Activated CD4-positive, alpha-beta T cell treated with anti-CD3 and anti-CD28 coated beads, Interleukin-2, amount 50 U/mL, for 24 hours (primary cell): Measurements from ENCODE around the gene ARHGEF9.
"Not testable (repeated sequence)": the region's sequence is repeated elsewhere in the genome, so short reads cannot be mapped to it uniquely, and the experiment has no call there.

Source experiments
- DNase-seq, 2 donors: peaks; one replicate each; pipeline ENCODE4 v3.0.0-alpha.2; 2020; ENCODE audit warnings: low read depth in 1 of 2, low spot score in 1 of 2

Gene ARHGEF9

DNA sequence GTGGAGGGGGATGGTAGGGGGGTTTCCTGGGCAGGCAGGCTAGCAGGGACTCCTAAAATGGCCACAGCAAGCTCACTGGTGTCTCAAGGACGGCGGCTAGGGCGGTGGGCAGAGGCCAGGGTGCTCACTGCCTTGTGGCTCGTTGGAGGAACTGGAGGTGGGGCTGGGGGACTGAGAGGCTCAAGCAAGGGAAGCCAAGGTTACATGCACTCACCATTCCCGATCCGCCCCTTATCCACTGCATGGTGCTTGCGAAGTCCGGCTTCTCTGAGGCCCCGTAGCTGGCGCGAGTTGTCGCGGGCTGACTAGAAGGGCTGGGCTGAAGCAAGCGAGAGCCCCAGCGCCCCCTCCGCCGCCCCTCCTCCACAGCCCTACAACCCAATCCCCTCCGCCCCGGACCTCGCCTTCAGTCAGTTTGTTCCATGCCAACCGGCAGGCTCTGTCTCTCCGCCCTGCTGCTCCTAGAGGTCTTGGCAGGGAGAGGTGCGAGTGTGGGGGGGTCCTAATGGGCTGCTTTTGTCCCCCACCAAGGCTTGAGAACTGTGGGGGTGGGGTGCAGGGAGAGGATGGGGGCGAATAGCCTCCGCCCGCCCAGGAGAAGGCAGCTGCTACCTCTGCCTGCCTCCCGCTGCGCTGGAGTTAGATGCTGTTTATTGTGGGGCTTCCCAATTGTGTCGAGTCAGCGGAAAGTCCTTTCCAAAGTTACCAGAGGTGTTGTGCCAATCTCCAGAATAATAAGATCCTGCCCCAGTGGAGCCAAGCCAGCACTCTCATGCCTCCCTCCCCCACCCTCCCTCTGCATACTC lies at the start of gene ARHGEF9:
Gene ARHGEF9 (minus strand): TSS at position 313 of the 806 bp plus-strand sequence. CDS start 69 bp downstream, at position 244.
- no peak for DNase-seq

DNA sequence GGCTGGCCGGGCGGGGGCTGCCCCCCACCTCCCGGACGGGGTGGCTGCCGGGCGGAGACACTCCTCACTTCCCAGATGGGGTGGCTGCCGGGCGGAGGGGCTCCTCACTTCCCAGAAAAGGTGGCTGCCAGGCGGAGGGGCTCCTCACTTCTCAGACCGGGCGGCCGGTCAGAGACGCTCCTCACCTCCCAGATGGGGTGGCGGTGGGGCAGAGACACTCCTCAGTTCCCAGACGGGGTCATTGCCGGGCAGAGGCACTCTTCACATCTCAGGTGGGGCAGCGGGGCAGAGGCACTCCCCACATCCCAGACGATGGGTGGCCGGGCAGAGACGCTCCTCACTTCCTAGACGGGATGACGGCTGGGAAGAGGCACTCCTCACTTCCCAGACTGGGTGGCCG lies 40.4 kb upstream of the ARHGEF9 start:
- not testable (repeated sequence) for DNase-seq

DNA sequence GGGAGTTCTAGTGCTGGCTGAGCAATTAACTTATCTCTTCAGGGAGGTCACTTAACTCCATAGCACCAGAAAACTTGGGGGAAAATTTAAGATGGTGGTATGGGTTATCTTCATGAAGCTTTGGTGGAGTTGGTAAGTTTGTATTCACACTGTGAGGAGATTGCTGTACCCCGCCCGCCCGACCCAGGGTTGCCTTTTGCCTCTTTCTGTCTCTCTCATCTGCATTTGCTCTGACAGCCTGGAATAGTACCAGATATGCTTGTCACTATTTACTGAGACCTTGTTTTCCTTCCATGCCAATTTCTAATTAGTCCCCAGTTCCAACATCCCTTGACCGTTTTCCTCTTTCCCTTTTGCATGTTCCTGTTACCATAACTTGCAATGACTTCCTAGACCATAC lies 33.1 kb upstream of the ARHGEF9 start:
- DNase-seq = no peak

DNA sequence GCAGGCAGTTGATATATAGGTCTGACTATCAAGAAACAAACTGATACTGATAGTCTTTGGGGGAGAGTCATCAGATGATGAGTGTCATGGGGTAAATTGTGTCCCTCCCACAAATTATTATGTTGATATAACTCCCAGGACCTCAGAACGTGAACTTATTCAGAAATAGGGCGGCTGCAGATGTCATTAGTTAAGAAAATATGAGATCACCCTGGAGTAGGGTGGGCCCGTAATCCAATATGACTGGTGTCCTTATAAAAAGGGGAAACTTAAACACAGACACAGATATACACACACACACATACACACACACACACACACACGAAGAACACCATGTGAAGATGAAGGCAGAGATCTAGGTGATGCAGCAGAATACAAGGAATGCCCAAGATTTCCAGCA lies 32.7 kb upstream of the ARHGEF9 start:
- DNase-seq = no peak

- no peak for DNase-seq
Measured at GRCh38 chrX:63812823-63813222, 27.8 kb upstream of the ARHGEF9 start.

- DNase-seq = no peak
Measured at GRCh38 chrX:63810746-63811145, 25.7 kb upstream of the ARHGEF9 start.

GRCh38 chrX:63809173-63809572 lies 24.2 kb upstream of the ARHGEF9 start:
- no peak for DNase-seq

DNA sequence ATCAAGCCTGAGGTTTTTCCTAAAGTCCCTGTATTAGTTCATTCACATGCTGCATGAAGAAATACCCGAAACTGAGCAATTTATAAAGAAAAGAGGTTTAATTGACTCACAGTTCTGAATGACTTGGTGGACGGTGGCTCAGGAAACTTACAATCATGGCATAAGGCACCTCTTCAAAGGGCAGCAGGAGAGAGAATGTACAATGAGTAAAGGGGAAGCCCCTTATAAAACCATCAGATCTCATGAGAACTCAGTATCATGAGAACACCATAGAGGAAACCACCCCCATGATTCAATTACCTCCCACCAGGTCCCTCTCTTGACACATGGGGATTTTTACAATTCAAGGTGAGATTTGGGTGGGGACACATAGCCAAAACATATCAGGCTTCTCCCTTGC lies 10.4 kb upstream of the ARHGEF9 start:
- not testable (repeated sequence) for DNase-seq

DNA sequence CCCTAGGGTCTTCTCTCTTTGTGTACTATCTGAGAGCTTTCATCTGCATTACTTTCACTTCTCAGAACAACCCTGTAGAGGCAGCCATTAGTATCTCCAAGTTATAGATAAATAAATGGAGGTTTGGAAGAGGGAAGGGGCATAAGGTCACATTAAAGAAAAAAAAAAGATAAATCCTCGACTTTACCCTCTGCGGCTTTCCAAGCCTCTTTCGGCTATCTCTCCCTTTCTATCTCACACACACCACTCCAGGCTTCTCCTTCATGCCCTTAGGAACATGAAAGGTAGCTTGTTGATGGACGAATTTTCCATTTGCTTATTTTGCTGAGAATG lies 660 bp upstream of the ARHGEF9 start:
- DNase-seq = no peak

- DNase-seq = no peak
Measured at GRCh38 chrX:63784346-63784901, 590 bp downstream of the ARHGEF9 start.

DNA sequence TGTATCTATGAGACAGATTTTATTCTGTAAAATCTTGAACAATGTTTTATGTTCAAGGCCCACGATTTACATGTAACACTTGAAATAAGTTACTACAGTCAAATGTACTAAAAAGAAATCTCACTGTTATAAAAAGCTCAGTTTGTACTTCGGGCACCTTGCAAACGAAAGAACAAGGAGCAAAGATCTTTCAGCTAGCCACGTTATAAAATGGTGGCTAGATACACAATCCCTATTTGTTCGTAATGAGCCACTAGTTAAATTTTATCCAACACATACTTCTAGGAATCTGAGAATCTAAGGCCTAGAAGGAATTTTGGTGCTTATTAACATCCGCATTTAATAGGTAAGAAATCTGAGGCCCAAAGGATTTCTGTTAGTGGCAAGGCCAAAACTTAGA lies 2.5 kb downstream of the ARHGEF9 start:
- DNase-seq = no peak

- no peak for DNase-seq
Measured at GRCh38 chrX:63768760-63769159, 16.3 kb downstream of the ARHGEF9 start.

- no peak for DNase-seq
Measured at GRCh38 chrX:63765712-63766111, 19.3 kb downstream of the ARHGEF9 start.

- no peak for DNase-seq
Measured at GRCh38 chrX:63764946-63765345, 20.1 kb downstream of the ARHGEF9 start.

DNA sequence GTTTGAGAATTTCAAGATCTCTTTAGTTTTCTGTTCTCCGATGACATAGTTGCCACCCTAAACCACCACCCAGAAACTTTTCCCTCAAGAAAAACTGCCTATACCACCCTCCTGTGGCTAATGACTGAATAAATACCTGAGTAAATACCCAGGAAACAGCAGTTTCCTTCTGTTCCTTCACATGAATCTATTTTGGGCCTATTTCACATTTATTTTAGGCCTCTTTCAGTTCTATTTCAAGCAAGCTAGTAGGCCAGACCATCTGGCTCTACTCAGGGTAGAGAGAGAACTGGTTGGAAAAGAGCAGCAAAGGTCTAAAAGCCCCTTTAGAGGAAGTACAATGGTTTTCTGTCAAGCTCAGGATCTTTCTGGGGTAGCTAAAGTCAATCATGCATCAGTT lies 23.4 kb downstream of the ARHGEF9 start:
- DNase-seq = no peak

- DNase-seq = no peak
Measured at GRCh38 chrX:63758011-63758410, 27.0 kb downstream of the ARHGEF9 start.

DNA sequence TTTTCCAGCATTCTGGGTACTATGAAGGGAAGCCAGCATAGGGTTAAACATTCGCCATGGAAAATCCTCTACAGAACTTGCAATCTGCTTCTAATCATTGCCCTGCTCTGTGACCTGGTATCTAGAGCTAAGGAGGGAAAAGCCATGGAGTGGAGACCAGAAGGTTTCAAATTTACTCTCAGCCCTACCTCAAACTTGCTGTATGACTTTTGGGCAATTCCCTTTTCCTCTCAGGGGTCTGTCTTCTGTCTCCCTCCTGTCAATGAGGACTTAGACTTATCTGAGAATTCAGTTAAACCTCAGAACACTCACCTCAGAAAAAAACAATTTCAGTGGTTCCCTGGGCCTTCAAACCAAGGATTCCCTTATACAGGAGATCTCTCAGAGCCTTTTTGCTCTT lies 29.1 kb downstream of the ARHGEF9 start:
- DNase-seq = no peak

- peak; percentile 59 to 78 for DNase-seq
Measured at GRCh38 chrX:63754860-63755579, 30.0 kb downstream of the ARHGEF9 start.

DNA sequence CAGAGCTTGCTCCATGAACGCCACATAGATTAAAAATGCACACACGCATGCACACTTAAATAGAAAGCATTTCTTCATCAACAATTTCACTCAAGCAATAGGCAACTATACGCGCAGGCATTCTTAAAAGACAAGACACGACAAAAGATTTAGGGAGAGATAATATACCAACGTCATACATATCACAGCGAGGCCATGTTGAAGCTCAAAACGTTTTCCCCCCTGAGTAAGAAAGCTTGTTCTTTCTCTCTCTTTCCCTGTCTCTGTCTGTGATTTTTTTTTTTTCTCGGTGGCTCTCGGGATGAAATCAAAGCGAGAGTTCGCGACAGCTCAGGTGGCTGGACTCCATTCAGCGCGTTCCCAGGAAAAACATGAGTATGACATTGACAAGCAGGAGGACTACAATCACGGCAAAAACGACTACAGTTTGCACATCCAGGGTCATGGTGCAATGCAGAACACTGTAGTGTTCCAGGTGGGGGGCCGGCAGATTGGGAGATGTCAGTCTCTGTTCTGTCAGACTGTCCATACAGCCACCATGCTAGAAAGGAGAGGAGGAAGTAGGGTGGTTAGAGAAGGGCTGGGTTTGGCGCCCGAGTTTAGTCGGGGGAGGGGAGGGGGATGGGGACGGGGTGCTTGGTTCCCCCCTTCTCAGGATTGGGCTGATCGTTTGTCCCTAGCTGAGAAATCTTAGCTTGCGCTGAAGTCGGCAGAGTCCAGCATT lies 30.7 kb downstream of the ARHGEF9 start:
- peak in 1 of 2 donors; percentile 3 for DNase-seq

DNA sequence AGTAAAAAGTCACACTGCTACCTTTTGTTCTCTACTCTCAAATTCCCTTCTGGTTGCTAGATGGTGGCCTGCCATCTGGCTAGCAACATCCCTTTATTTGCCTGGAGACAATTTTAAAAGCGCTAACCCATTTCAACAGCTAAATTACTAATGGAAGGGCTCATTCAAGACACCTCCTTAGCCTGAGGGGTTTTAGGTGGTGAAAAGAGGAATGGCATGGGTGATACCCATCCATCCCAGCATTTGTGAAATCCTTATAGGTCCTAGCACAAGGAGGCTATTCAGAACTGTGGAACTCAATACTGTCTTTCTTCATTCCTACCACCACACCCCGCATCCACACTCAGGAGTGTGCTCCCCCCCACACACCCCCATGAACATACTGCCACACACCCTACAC lies 33.5 kb downstream of the ARHGEF9 start:
- DNase-seq = no peak

DNA sequence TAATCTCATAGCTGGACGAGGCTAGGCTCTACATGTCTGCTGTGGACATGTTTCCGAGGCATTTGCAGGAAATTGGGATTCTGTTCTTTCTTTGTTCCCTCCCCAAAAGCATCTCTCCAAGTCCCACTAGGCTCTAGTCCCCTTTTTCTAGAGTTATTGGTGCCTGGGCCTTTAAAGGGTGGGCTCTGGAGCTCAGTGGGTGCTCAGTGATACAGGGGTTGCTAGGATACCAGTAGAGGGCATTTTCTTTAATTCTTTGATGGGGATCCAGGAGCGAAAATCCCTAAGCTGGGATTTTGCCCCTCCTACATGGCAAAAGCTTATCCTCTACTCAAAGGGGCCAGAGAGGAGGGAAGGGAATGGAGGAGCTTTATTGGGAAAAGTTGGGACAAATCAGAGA lies 34.2 kb downstream of the ARHGEF9 start:
- no peak for DNase-seq

DNA sequence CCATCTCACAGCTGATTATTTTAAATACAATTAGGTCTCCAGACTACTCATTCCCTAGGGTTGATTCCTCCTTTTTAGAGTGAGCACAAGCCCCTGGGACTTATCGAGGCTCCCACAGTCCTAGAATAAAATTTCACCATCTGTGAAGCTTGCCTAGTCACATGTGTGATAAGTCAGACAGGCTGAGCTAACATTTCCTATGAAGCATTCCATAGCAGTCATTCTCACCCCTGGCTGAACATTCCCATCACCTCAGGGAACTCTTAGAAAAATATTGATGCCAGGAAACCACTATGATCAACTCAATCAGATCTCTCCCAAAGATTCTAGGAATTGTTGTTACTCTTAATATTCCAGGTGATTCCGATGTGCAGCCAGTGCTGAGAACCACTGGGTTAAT lies 37.7 kb downstream of the ARHGEF9 start:
- DNase-seq = no peak
